CD14-positive monocyte (primary cell): ENCODE data around the gene CHN2. TPM values are rescaled to one million over a fixed set of nuclear protein-coding genes. Genes with fewer than 3 reads are reported as not detected.
A peak's percentile ranks its signal among the peaks of the same experiment; 100 is the strongest.

ENCODE experiments used
- DNase-seq, 3 donors: peaks; one replicate each; pipeline ENCODE4 v3.0.0-alpha.2; 2011 to 2022
- H2AFZ ChIP-seq: 2 replicates; pipeline ENCODE4 v1.6.0; 2012; ENCODE audit warnings: mild to moderate bottlenecking, low read depth, low read length, inconsistent platforms; ENCODE audit not compliant: insufficient read depth, poor library complexity, severe bottlenecking
- H3K27ac ChIP-seq, 2 donors: 1 replicate in 1 of 2; 2 replicates in 1 of 2; pipeline ENCODE4 v1.5.1; 2012 to 2013; ENCODE audit warnings: low read length in 2 of 2, control low read depth in 1 of 2, inconsistent platforms in 1 of 2, low read depth in 1 of 2, mild to moderate bottlenecking in 1 of 2
- H3K27me3 ChIP-seq, 2 donors: one replicate each; pipeline versions ENCODE4 v1.6.0 to v1.6.1; 2011 to 2013; ENCODE audit warnings: low read length in 2 of 2; ENCODE audit not compliant: control insufficient read depth in 2 of 2, insufficient read depth in 2 of 2
- H3K36me3 ChIP-seq, 2 donors: replicated peaks in 1 of 2; 1 replicate in 1 of 2; 2 replicates in 1 of 2; pipeline versions ENCODE4 v1.5.1 to v1.6.1; 2012 to 2013; ENCODE audit warnings: low read length in 2 of 2, control low read depth in 1 of 2, inconsistent platforms in 1 of 2, mild to moderate bottlenecking in 1 of 2; ENCODE audit not compliant: insufficient read depth in 2 of 2, control insufficient read depth in 1 of 2
- H3K4me1 ChIP-seq, 2 donors: 1 replicate in 1 of 2; 2 replicates in 1 of 2; pipeline versions ENCODE4 v1.5.1 to v1.6.1; 2012 to 2013; ENCODE audit warnings: low read length in 2 of 2, control low read depth in 1 of 2, inconsistent platforms in 1 of 2, mild to moderate bottlenecking in 1 of 2, moderate library complexity in 1 of 2; ENCODE audit not compliant: insufficient read depth in 2 of 2, control insufficient read depth in 1 of 2
- H3K4me2 ChIP-seq: replicated peaks from 2 replicates; pipeline ENCODE3; 2012; ENCODE audit warnings: low read length, moderate library complexity, mild to moderate bottlenecking; ENCODE audit not compliant: poor library complexity, severe bottlenecking; ENCODE audit errors: extremely low read depth
- H3K4me3 ChIP-seq, 3 experiments: fragments of 200-600 bp in 1 of 3; sonication (generic) in 1 of 3; replicated peaks in 1 of 3; 1 replicate in 2 of 3; 2 replicates in 1 of 3; pipeline ENCODE4 v1.5.1; 2011 to 2013; ENCODE audit warnings: low read length in 3 of 3, mild to moderate bottlenecking in 3 of 3, control low read depth in 2 of 3, low read depth in 2 of 3, inconsistent platforms in 1 of 3, moderate library complexity in 1 of 3
- H3K79me2 ChIP-seq: 2 replicates; pipeline ENCODE4 v1.6.0; 2012; ENCODE audit warnings: mild to moderate bottlenecking, control low read depth, inconsistent platforms, low read length, moderate library complexity; ENCODE audit not compliant: insufficient read depth
- H3K9ac ChIP-seq: 2 replicates; pipeline ENCODE4 v1.6.0; 2017; ENCODE audit warnings: low read length, mild to moderate bottlenecking; ENCODE audit not compliant: insufficient read depth, poor library complexity, severe bottlenecking
- H3K9me3 ChIP-seq, 2 donors: replicated peaks in 1 of 2; 1 replicate in 1 of 2; 2 replicates in 1 of 2; pipeline versions ENCODE4 v1.5.1 to v1.6.1; 2012 to 2013; ENCODE audit warnings: low read length in 2 of 2, control low read depth in 1 of 2; ENCODE audit not compliant: control insufficient read depth in 1 of 2, insufficient read depth in 1 of 2
- H4K20me1 ChIP-seq: 2 replicates; pipeline ENCODE4 v1.6.0; 2012; ENCODE audit warnings: mild to moderate bottlenecking, low read length, control low read depth, moderate library complexity; ENCODE audit not compliant: insufficient read depth
- H3K27ac Mint-ChIP-seq, 7 donors: one replicate each; pipeline ENCODE4 v1.8.0; 2020; ENCODE audit warnings: mild to moderate bottlenecking in 7 of 7, mixed read lengths in 7 of 7, moderate library complexity in 6 of 7, inconsistent platforms in 2 of 7
- H3K27me3 Mint-ChIP-seq, 3 donors: one replicate each; pipeline ENCODE4 v1.8.0; 2021 to 2022; ENCODE audit warnings: low read depth in 3 of 3, mild to moderate bottlenecking in 3 of 3, mixed read lengths in 3 of 3, moderate library complexity in 3 of 3, inconsistent platforms in 1 of 3
- H3K36me3 Mint-ChIP-seq, 2 donors: one replicate each; pipeline ENCODE4 v1.8.0; 2020; ENCODE audit warnings: mixed read lengths in 2 of 2, inconsistent platforms in 1 of 2, mild to moderate bottlenecking in 1 of 2
- H3K4me1 Mint-ChIP-seq: one replicate; pipeline ENCODE4 v1.8.0; 2020; ENCODE audit warnings: mild to moderate bottlenecking, mixed read lengths
- H3K4me3 Mint-ChIP-seq, 2 donors: one replicate each; pipeline ENCODE4 v1.8.0; 2020; ENCODE audit warnings: mild to moderate bottlenecking in 2 of 2, mixed read lengths in 2 of 2, moderate library complexity in 1 of 2
- H3K9me3 Mint-ChIP-seq, 7 donors: one replicate each; pipeline ENCODE4 v1.8.0; 2020 to 2022; ENCODE audit warnings: mixed read lengths in 7 of 7, mild to moderate bottlenecking in 6 of 7, moderate library complexity in 6 of 7, inconsistent platforms in 2 of 7
- CTCF ChIP-seq: fragments of 200-600 bp; IDR thresholded peaks from one replicate; pipeline ENCODE4 v1.8.0; 2022; ENCODE audit warnings: antibody characterized with exemption, mild to moderate bottlenecking
- WGBS: methylation state at CpG from one replicate; pipeline ENCODE4 v1.1.5; 2013; ENCODE audit warnings: missing lambda C conversion rate; ENCODE audit not compliant: insufficient coverage; 5-methylcytosine and 5-hydroxymethylcytosine counted together
- intact Hi-C, 2 donors: fragments of 100-400 bp; cut with micrococcal nuclease; formaldehyde crosslinking; loops; one replicate each; pipeline versions ENCODE4 v1.15.0 to v1.15.1; 2023
- polyA plus RNA-seq, 3 donors: library from polyadenylated mRNA; depleted of rRNA in 1 of 3; unstranded in 2 of 3; stranded (reverse) in 1 of 3; fragments of 300-500 nt in 2 of 3; fragments of >200 nt in 1 of 3; fragmentation: Illumina TruSeq in 2 of 3; gene quantifications; 1 replicate in 2 of 3; 2 replicates in 1 of 3; pipeline ENCODE4 v1.2.3, GENCODE V29; 2012 to 2021

Gene CHN2
- polyA plus RNA-seq, 3 donors: 26.6 to 66.5 (median 44.8) TPM

- Histone ChIP-seq H3K4me3 (no peak overlapping the region), H3K27ac (no peak overlapping the region), H2AFZ (no peak overlapping the region), H3K27me3 (no peaks in the 10 kb centered on the region), H4K20me1 (peaks cover 77% of the 10 kb centered on the region), H3K9ac (no peak overlapping the region), H3K4me1 (peaks cover 11 to 14% of the 10 kb centered on the region in 2 donors), H3K4me2 (no peak overlapping the region), H3K36me3 (no peaks in the 10 kb centered on the region), H3K9me3 (no peaks in the 10 kb centered on the region), H3K79me2 (no peaks in the 10 kb centered on the region)
- Mint-ChIP-seq H3K4me1 (peaks cover 15% of the 10 kb centered on the region), H3K4me3 (no peak overlapping the region), H3K27ac (no peak overlapping the region), H3K27me3 (peaks cover 0 to 1% (median 0%) of the 10 kb centered on the region in 3 donors), H3K36me3 (peaks cover 7 to 11% of the 10 kb centered on the region in 2 donors), H3K9me3 (peaks cover 0 to 3% (median 2%) of the 10 kb centered on the region in 7 donors)
- 98% methylated on average over 11 of the region's 12 CpGs for WGBS
- TF ChIP-seq CTCF: no peak
- intact Hi-C loops: no loop called here
- no peak for DNase-seq
Observed at GRCh38 chr7:29302666-29303395, 108.3 kb downstream of the CHN2 start.

- DNase-seq: no peak
- no peak overlapping the region for H3K9ac ChIP-seq
- peaks cover 75% of the 10 kb centered on the region for H4K20me1 ChIP-seq
- Mint-ChIP-seq H3K9me3 (peaks cover 0 to 5% (median 2%) of the 10 kb centered on the region in 7 donors), H3K27me3 (peaks cover 0 to 1% (median under 1%) of the 10 kb centered on the region in 3 donors), H3K4me1 (peaks cover 15% of the 10 kb centered on the region), H3K36me3 (peaks cover 12 to 19% of the 10 kb centered on the region in 2 donors), H3K27ac (peak overlapping the region in 2 of 7 donors; percentile 30 to 33), H3K4me3 (no peak overlapping the region)
- no peak for TF ChIP-seq CTCF
- H3K27me3 ChIP-seq: no peaks in the 10 kb centered on the region
- no peak overlapping the region for H2AFZ ChIP-seq
- intact Hi-C loops: no loop called here
- WGBS: 90% methylated on average over 4 of the region's 6 CpGs
- H3K9me3 ChIP-seq: peaks cover 0 to 2% of the 10 kb centered on the region in 2 donors
- H3K79me2 ChIP-seq: no peaks in the 10 kb centered on the region
- H3K4me3 ChIP-seq: no peak overlapping the region
- no peak overlapping the region for H3K27ac ChIP-seq
- no peaks in the 10 kb centered on the region for H3K36me3 ChIP-seq
- H3K4me2 ChIP-seq: no peak overlapping the region
- peaks cover 11 to 14% of the 10 kb centered on the region in 2 donors for H3K4me1 ChIP-seq
Observed at GRCh38 chr7:29304756-29305155, 110.2 kb downstream of the CHN2 start.
